GF-D8 (cell line): ENCODE results near the gene UBE2S.
"Not testable (repeated sequence)": the region's sequence is repeated elsewhere in the genome, so short reads cannot be mapped to it uniquely, and the experiment has no call there.

Experiments used
- DNase-seq: peaks from one replicate; lab custom pipeline; 2025; lab: John Stamatoyannopoulos, UW

The UBE2S gene

GRCh38 chr19:55407550-55407799, at the start of gene UBE2S:
Gene UBE2S, minus strand, starts transcription at chr19:55407788. Its CDS starts 199 bp downstream, at chr19:55407589.
- DNase-seq: not testable (repeated sequence)

- no peak for DNase-seq
Measured at GRCh38 chr19:55456347-55456746, 48.8 kb upstream of the UBE2S start.

GRCh38 chr19:55455576-55456235, 48.1 kb upstream of the UBE2S start:
- no peak for DNase-seq

- no peak for DNase-seq
Measured at GRCh38 chr19:55454787-55455243, 47.2 kb upstream of the UBE2S start.

GRCh38 chr19:55453511-55454260, 46.1 kb upstream of the UBE2S start:
- no peak for DNase-seq

- DNase-seq: no peak
Measured at GRCh38 chr19:55452749-55453346, 45.3 kb upstream of the UBE2S start.

- no peak for DNase-seq
Measured at GRCh38 chr19:55451965-55452748, 44.6 kb upstream of the UBE2S start.

- no peak for DNase-seq
Measured at GRCh38 chr19:55451163-55451964, 43.8 kb upstream of the UBE2S start.

GRCh38 chr19:55449469-55449868, 41.9 kb upstream of the UBE2S start:
- DNase-seq: no peak

- not testable (repeated sequence) for DNase-seq
Measured at GRCh38 chr19:55448175-55448490, 40.5 kb upstream of the UBE2S start.

- DNase-seq: no peak
Measured at GRCh38 chr19:55447421-55448174, 40.0 kb upstream of the UBE2S start.

GRCh38 chr19:55446060-55446459, 38.5 kb upstream of the UBE2S start:
- no peak for DNase-seq

GRCh38 chr19:55444646-55445045, 37.1 kb upstream of the UBE2S start:
- no peak for DNase-seq

GRCh38 chr19:55443824-55444480, 36.4 kb upstream of the UBE2S start:
- no peak for DNase-seq

- no peak for DNase-seq
Measured at GRCh38 chr19:55443045-55443823, 35.6 kb upstream of the UBE2S start, which contains the start of gene SHISA7. Gene SHISA7, minus strand, starts transcription at chr19:55443300. Its CDS starts 437 bp downstream, at chr19:55442863.

- DNase-seq: no peak
Measured at GRCh38 chr19:55442372-55442961, 34.9 kb upstream of the UBE2S start.

GRCh38 chr19:55441692-55442321, 34.2 kb upstream of the UBE2S start:
- DNase-seq: no peak

- no peak for DNase-seq
Measured at GRCh38 chr19:55441319-55441691, 33.7 kb upstream of the UBE2S start.
